Breast epithelium (tissue), 4 donors: ENCODE measurements around the gene TET2. TPM values are rescaled to one million over a fixed set of nuclear protein-coding genes. Genes with fewer than 3 reads are reported as not detected.

ENCODE experiments used
- DNase-seq, 2 donors: peaks; one replicate each; pipeline ENCODE4 v3.0.0-alpha.2; 2019; ENCODE audit warnings: low spot score in 2 of 2
- H3K27ac ChIP-seq, 2 donors: fragments of 200-600 bp; sonication (generic) in 1 of 2; one replicate each; pipeline ENCODE4 v1.5.1; 2016 to 2019; ENCODE audit warnings: mild to moderate bottlenecking in 1 of 2
- H3K27me3 ChIP-seq, 2 donors: fragments of 200-600 bp; sonication (generic) in 1 of 2; one replicate each; pipeline versions ENCODE4 v1.5.1 to v1.6.0; 2017 to 2019; ENCODE audit warnings: control low read depth in 1 of 2, mild to moderate bottlenecking in 1 of 2
- H3K36me3 ChIP-seq: fragments of 200-600 bp; one replicate; pipeline ENCODE4 v1.5.1; 2019
- H3K4me1 ChIP-seq, 2 donors: fragments of 200-600 bp; sonication (generic); one replicate each; pipeline ENCODE4 v1.5.1; 2016 to 2019; ENCODE audit warnings: control low read depth in 1 of 2
- H3K4me3 ChIP-seq, 3 donors: fragments of 200-600 bp; sonication (generic); 1 replicate in 2 of 3; 2 replicates in 1 of 3; pipeline ENCODE4 v1.5.1; 2016 to 2019; ENCODE audit warnings: mild to moderate bottlenecking in 3 of 3, moderate library complexity in 2 of 3
- H3K9me3 ChIP-seq, 2 donors: fragments of 200-600 bp; sonication (generic) in 1 of 2; one replicate each; pipeline ENCODE4 v1.5.1; 2016 to 2019; ENCODE audit warnings: control low read depth in 1 of 2
- CTCF ChIP-seq, 3 donors: fragments of 450-650 bp; IDR thresholded peaks; one replicate each; pipeline ENCODE4 v1.5.1; 2016 to 2017; ENCODE audit warnings: antibody characterized with exemption in 3 of 3, mild to moderate bottlenecking in 3 of 3, moderate library complexity in 3 of 3
- POLR2A ChIP-seq: fragments of 450-650 bp; IDR thresholded peaks from one replicate; pipeline ENCODE4 v1.6.1; 2016; ENCODE audit warnings: antibody characterized with exemption, mild to moderate bottlenecking, moderate library complexity
- POLR2AphosphoS5 ChIP-seq, 3 donors: sonication (generic); formaldehyde crosslinking; IDR thresholded peaks; one replicate each; pipeline ENCODE4 v1.6.1; 2017; ENCODE audit warnings: antibody characterized with exemption in 3 of 3
- intact Hi-C: fragments of 100-400 bp; cut with DNase I; formaldehyde crosslinking; loops from one replicate; pipeline ENCODE4 v1.15.1; 2023; ENCODE audit warnings: low total_unique reads
- total RNA-seq, 3 donors: library from RNA; depleted of rRNA; stranded (reverse); fragments of >200 nt; gene quantifications; one replicate each; pipeline ENCODE4 v1.1.0, GENCODE V29; 2016

The TET2 gene
- total RNA-seq, 3 donors from 2014 or later, result 23.2 to 37.3 (median 29.8) TPM

DNA sequence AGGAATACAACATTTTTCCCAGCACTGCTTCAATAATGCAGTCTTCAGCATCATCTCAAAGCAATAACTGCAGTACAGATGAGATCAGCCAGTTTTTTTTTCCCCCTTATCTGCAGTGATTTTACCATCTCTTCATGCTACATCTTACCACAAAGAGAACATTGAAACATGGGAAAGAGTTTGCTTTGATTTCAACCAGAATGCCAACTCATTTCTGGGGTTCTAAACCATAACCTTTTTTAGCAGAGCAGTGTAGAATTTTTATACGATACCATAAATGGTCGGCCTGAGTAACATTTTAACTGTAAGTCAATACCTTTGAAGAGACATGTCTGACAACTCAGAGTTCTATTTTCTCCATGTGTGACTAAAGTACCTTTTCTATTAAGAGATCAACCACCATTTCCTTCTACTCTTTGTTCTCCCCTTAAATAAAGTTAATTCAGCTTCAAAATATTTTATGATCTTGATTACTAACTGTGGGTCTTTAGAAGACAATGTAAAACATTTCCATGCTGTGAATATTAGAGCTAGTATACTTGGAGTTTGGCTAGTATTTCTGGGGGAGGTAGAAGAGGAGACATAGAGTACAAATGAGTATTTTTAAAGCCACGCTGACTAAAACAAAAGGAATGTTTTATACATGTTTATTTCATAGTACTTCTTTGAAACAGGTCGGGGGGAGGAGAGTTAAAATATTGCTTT lies 69.1 kb downstream of the TET2 start:
- H3K4me1 ChIP-seq, result no peaks in the 10 kb centered on the region
- no peak overlapping the region for H3K27ac ChIP-seq
- H3K4me3 ChIP-seq, result no peak overlapping the region

GRCh38 chr4:105225500-105225899 lies 78.8 kb downstream of the TET2 start:
- no peak for TF ChIP-seq POLR2A
- TF ChIP-seq POLR2AphosphoS5 (IDR thresholded peaks at IDR 0.05), result no peak
- no peak for TF ChIP-seq CTCF (IDR thresholded peaks at IDR 0.05)
- DNase-seq, result no peak
- H3K27me3 ChIP-seq, result no peaks in the 10 kb centered on the region
- intact Hi-C loops, result no loop called here
- no peaks in the 10 kb centered on the region for H3K9me3 ChIP-seq
- no peaks in the 10 kb centered on the region for H3K4me1 ChIP-seq
- H3K36me3 ChIP-seq, result no peaks in the 10 kb centered on the region
- no peak overlapping the region for H3K27ac ChIP-seq
- no peak overlapping the region for H3K4me3 ChIP-seq

More for the DNA sequence above, 69.1 kb downstream of the TET2 start:
- intact Hi-C loops, result no loop called here
- Histone ChIP-seq H3K27me3 (no peaks in the 10 kb centered on the region), H3K36me3 (no peaks in the 10 kb centered on the region), H3K9me3 (no peaks in the 10 kb centered on the region)
- DNase-seq, result no peak
- TF ChIP-seq POLR2A (no peak), POLR2AphosphoS5 (IDR thresholded peaks at IDR 0.05) (no peak)

- H3K27ac ChIP-seq, result no peak overlapping the region
- intact Hi-C loops, result no loop called here
- H3K36me3 ChIP-seq, result no peaks in the 10 kb centered on the region
- no peaks in the 10 kb centered on the region for H3K27me3 ChIP-seq
- TF ChIP-seq CTCF (IDR thresholded peaks at IDR 0.05) (no peak), POLR2AphosphoS5 (IDR thresholded peaks at IDR 0.05) (no peak), POLR2A (no peak)
- DNase-seq, result no peak
- no peaks in the 10 kb centered on the region for H3K9me3 ChIP-seq
- no peaks in the 10 kb centered on the region for H3K4me1 ChIP-seq
- no peak overlapping the region for H3K4me3 ChIP-seq
Observed at GRCh38 chr4:105227054-105227453, 80.4 kb downstream of the TET2 start.

- H3K27ac ChIP-seq, result no peak overlapping the region
- H3K36me3 ChIP-seq, result no peaks in the 10 kb centered on the region
- H3K4me1 ChIP-seq, result no peaks in the 10 kb centered on the region
- intact Hi-C loops, result no loop called here
- no peaks in the 10 kb centered on the region for H3K9me3 ChIP-seq
- no peak for DNase-seq
- no peak for TF ChIP-seq POLR2AphosphoS5 (IDR thresholded peaks at IDR 0.05)
- no peak for TF ChIP-seq CTCF (IDR thresholded peaks at IDR 0.05)
- TF ChIP-seq POLR2A, result no peak
- no peaks in the 10 kb centered on the region for H3K27me3 ChIP-seq
- no peak overlapping the region for H3K4me3 ChIP-seq
Observed at GRCh38 chr4:105230287-105230686, 83.6 kb downstream of the TET2 start.

DNA sequence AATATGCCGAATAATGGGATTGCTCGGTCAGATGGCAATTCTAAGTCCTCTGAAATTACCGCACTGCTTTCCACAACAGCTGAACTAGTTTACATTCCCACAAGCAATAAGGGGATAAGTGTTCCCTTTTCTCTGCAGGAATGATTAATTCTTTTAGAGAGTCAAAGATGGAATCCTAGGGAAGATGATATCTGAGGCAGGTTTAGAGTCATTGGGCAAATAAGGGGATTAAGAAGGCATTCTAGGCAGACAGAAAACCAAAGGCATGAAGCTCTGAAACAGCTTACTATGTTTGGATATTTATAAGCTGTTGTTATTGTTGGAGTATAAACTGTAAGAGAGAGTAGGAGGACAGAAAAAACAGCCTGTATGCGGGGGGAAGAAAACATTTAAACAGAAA lies 85.7 kb downstream of the TET2 start:
- Histone ChIP-seq H3K4me3 (no peak overlapping the region), H3K27me3 (no peaks in the 10 kb centered on the region), H3K36me3 (no peaks in the 10 kb centered on the region), H3K4me1 (no peaks in the 10 kb centered on the region), H3K27ac (no peak overlapping the region), H3K9me3 (no peaks in the 10 kb centered on the region)
- TF ChIP-seq POLR2AphosphoS5 (IDR thresholded peaks at IDR 0.05) (no peak), POLR2A (no peak)
- no peak for DNase-seq
- intact Hi-C loops, result no loop called here

DNA sequence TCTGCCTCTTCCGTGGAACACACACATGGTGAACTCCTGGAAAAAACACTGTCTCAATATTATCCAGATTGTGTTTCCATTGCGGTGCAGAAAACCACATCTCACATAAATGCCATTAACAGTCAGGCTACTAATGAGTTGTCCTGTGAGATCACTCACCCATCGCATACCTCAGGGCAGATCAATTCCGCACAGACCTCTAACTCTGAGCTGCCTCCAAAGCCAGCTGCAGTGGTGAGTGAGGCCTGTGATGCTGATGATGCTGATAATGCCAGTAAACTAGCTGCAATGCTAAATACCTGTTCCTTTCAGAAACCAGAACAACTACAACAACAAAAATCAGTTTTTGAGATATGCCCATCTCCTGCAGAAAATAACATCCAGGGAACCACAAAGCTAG lies 87.9 kb downstream of the TET2 start:
- no peaks in the 10 kb centered on the region for H3K9me3 ChIP-seq
- TF ChIP-seq POLR2AphosphoS5 (IDR thresholded peaks at IDR 0.05) (no peak), CTCF (IDR thresholded peaks at IDR 0.05) (no peak), POLR2A (no peak)
- H3K36me3 ChIP-seq, result no peaks in the 10 kb centered on the region
- H3K27ac ChIP-seq, result no peak overlapping the region
- intact Hi-C loops, result no loop called here
- H3K27me3 ChIP-seq, result no peaks in the 10 kb centered on the region
- DNase-seq, result no peak
- H3K4me1 ChIP-seq, result no peaks in the 10 kb centered on the region
- no peak overlapping the region for H3K4me3 ChIP-seq
